ENCODE measurements around the gene CFAP68.

The CFAP68 gene, protein sequence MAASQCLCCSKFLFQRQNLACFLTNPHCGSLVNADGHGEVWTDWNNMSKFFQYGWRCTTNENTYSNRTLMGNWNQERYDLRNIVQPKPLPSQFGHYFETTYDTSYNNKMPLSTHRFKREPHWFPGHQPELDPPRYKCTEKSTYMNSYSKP

GRCh38 chr11:111878849-111879636, at the start of gene CFAP68, which contains the start of gene FDXACB1:
TSS of gene CFAP68 (plus strand) at chr11:111879541. CDS start at chr11:111879561, 20 bp downstream.
TSS of gene FDXACB1 (minus strand) at chr11:111879165. CDS start at chr11:111879132, 33 bp downstream.
- peak; percentile 97 for DNase-seq

- DNase-seq = no peak
Measured at GRCh38 chr11:111833524-111833923, 45.8 kb upstream of the CFAP68 start.

- no peak for DNase-seq
Measured at GRCh38 chr11:111834432-111835163, 44.7 kb upstream of the CFAP68 start.

GRCh38 chr11:111835665-111836064, 43.7 kb upstream of the CFAP68 start:
- DNase-seq = no peak

- DNase-seq = no peak
Measured at GRCh38 chr11:111836162-111836561, 43.2 kb upstream of the CFAP68 start.

GRCh38 chr11:111836721-111837120, 42.6 kb upstream of the CFAP68 start:
- DNase-seq = no peak

GRCh38 chr11:111837366-111837891, 41.9 kb upstream of the CFAP68 start:
- no peak for DNase-seq

DNA sequence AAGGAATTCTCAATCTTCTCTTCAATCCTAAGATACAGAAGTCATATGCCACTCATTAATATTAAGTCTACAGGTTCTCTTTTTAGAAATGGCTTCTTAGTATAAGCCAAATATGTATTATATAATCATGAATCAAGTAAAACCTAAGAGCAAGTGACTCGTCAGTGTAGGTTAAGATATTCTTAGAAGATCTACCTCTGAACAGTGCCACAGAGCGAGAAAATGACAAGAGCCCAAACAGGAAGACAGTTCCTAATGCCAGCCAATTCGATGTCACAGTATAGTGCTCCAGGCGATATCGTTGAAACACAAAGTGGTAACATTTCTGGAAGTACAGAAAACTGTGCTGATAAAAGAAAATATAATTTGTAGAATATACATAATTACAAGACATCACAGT, 41.3 kb upstream of the CFAP68 start:
- no peak for DNase-seq

- DNase-seq = no peak
Measured at GRCh38 chr11:111840143-111840542, 39.2 kb upstream of the CFAP68 start.

- peak; percentile 75 for DNase-seq
Measured at GRCh38 chr11:111841370-111842053, 37.8 kb upstream of the CFAP68 start.

DNA sequence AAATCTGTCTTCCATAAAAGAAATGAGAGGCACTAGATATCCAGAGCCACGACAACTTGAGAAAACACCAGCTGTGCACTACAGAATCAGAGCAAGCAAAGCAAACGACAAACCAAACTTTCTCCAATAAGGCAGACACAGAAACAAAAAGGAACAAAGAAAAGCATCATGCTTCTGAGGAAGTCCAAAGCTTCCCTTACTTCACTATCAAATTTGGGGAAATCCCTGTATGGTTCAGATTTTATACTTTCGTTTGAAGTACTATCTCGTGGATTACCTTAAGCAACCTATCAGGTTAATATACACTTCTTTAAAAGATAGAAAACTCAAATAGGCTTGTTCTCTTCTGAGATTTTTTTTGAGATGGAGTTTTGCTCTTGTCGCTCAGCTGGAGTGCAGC, 35.7 kb upstream of the CFAP68 start:
- no peak for DNase-seq

- peak; percentile 23 for DNase-seq
Measured at GRCh38 chr11:111845276-111846028, 33.9 kb upstream of the CFAP68 start.

- DNase-seq = no peak
Measured at GRCh38 chr11:111846063-111846462, 33.3 kb upstream of the CFAP68 start.

- DNase-seq = no peak
Measured at GRCh38 chr11:111846636-111847035, 32.7 kb upstream of the CFAP68 start.

DNA sequence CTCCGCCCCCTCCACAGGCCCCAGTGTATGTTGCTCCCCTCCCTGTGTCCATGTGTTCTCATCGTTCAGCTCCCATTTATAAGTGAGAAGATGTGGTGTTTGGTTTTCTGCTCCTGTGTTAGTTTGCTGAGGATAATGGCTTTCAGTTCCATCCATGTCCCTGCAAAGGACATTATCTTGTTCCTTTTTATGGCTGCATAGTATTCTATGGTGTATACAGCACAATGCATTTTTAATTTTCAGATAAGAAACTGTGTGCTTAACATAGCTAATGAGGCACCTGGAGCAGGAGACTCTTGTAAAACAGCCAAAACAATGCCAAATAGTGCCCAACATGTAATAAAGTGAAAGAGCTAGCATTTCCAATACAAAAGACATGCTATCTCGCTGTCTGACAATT, 29.7 kb upstream of the CFAP68 start:
- DNase-seq = no peak

- no peak for DNase-seq
Measured at GRCh38 chr11:111851067-111851466, 28.3 kb upstream of the CFAP68 start.

GRCh38 chr11:111851636-111852035, 27.7 kb upstream of the CFAP68 start:
- DNase-seq = no peak

DNA sequence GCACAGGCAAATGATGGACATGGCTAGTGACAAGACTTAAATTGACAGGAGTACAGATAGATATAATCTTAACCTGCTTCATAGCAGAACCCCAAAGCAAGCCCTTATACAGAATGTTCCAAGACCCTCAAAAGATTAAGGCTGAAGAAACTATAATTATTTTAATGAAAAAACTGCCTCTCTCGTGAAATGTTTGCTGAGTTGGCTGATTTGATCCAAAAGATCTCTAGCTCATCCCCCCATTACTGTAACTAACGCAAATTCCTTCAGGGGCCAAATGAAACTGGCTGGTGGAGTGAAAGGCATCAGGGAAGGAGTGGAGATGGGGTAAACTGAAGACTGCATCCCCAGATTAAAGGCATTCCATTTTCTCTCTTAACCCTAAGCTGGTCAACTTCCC, 27.2 kb upstream of the CFAP68 start:
- DNase-seq = no peak

- DNase-seq = no peak
Measured at GRCh38 chr11:111855506-111855905, 23.8 kb upstream of the CFAP68 start.

- DNase-seq = no peak
Measured at GRCh38 chr11:111860257-111860656, 19.1 kb upstream of the CFAP68 start.

GRCh38 chr11:111870113-111870512, 9.2 kb upstream of the CFAP68 start:
- no peak for DNase-seq

DNA sequence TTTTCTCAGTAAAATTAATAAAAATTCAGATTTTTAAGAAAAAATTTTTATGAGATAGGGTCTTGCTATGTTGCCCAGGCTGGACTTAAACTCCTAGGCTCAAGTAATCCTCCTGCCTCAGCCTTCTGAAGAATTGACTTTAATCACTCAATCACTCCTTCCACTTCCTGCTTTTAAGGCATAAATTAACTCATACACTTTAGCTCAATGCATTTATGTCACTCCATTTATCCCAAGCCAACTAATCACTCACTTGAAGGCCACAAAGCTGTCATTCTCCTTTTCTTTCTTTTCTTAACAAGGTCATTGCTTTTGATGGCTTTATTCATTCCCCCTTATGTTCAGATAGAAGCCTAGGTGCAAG, 8.8 kb upstream of the CFAP68 start:
- no peak for DNase-seq
